ENCODE results near the gene CFAP410.

Gene CFAP410

GRCh38 chr21:44282370-44282769, 56.8 kb downstream of the CFAP410 start:
- DNase-seq (ENCODE audit: low read depth in 1 of 2, low spot score in 1 of 2) = no peak
- Histone ChIP-seq H3K27ac (replicated peaks) (no peak overlapping the region), H3K4me3 (replicated peaks; ENCODE audit: insufficient read depth, low read length) (no peak overlapping the region), H3K27me3 (ENCODE audit: insufficient read depth, poor library complexity, severe bottlenecking) (no peaks in the 10 kb centered on the region)
- TF ChIP-seq GABPA (IDR thresholded peaks at IDR 0.05; ENCODE audit: low read depth) (no peak), REST (IDR thresholded peaks at IDR 0.05; ENCODE audit: insufficient replicate concordance, low read depth) (no peak), SPI1 (IDR thresholded peaks at IDR 0.05; ENCODE audit: borderline replicate concordance, low read depth) (no peak), CTCF (IDR thresholded peaks at IDR 0.05; ENCODE audit: insufficient read depth, low read length) (no peak), POLR2AphosphoS5 (IDR thresholded peaks at IDR 0.05; ENCODE audit: low read depth) (no peak)

- no peak overlapping the region for H3K4me3 ChIP-seq (replicated peaks; ENCODE audit: insufficient read depth, low read length)
- no peak overlapping the region for H3K27ac ChIP-seq (replicated peaks)
- H3K27me3 ChIP-seq (ENCODE audit: insufficient read depth, poor library complexity, severe bottlenecking) = no peaks in the 10 kb centered on the region
- TF ChIP-seq SPI1 (IDR thresholded peaks at IDR 0.05; ENCODE audit: borderline replicate concordance, low read depth) = no peak
- no peak for TF ChIP-seq REST (IDR thresholded peaks at IDR 0.05; ENCODE audit: insufficient replicate concordance, low read depth)
- no peak for TF ChIP-seq POLR2AphosphoS5 (IDR thresholded peaks at IDR 0.05; ENCODE audit: low read depth)
- TF ChIP-seq CTCF (IDR thresholded peaks at IDR 0.05; ENCODE audit: insufficient read depth, low read length) = no peak
- no peak for TF ChIP-seq GABPA (IDR thresholded peaks at IDR 0.05; ENCODE audit: low read depth)
- no peak for DNase-seq (ENCODE audit: low read depth in 1 of 2, low spot score in 1 of 2)
Observed at GRCh38 chr21:44281801-44282200, 57.4 kb downstream of the CFAP410 start.

GRCh38 chr21:44279354-44280260, 59.6 kb downstream of the CFAP410 start:
- TF ChIP-seq REST (IDR thresholded peaks at IDR 0.05; ENCODE audit: insufficient replicate concordance, low read depth) (no peak), POLR2AphosphoS5 (IDR thresholded peaks at IDR 0.05; ENCODE audit: low read depth) (no peak), CTCF (IDR thresholded peaks at IDR 0.05; ENCODE audit: insufficient read depth, low read length) (no peak), SPI1 (IDR thresholded peaks at IDR 0.05; ENCODE audit: borderline replicate concordance, low read depth) (no peak), GABPA (IDR thresholded peaks at IDR 0.05; ENCODE audit: low read depth) (no peak)
- DNase-seq (ENCODE audit: low read depth in 1 of 2, low spot score in 1 of 2) = no peak

More at GRCh38 chr21:44279354-44280260, 59.6 kb downstream of the CFAP410 start:
- H3K27me3 ChIP-seq (ENCODE audit: insufficient read depth, poor library complexity, severe bottlenecking) = no peaks in the 10 kb centered on the region
- H3K4me3 ChIP-seq (replicated peaks; ENCODE audit: insufficient read depth, low read length) = no peak overlapping the region
- no peak overlapping the region for H3K27ac ChIP-seq (replicated peaks)

Measured in HL-60 (cell line).